Cardiac septum (tissue), 1 donor: Measurements from ENCODE around the gene AATF. TPM values are rescaled to one million over a fixed set of nuclear protein-coding genes. Genes with fewer than 3 reads are reported as not detected.

Experiments
- DNase-seq: peaks from one replicate; pipeline ENCODE4 v3.0.0-alpha.2; 2020; ENCODE audit warnings: low spot score
- intact Hi-C: fragments of 100-400 bp; cut with DNase I; formaldehyde crosslinking; loops from one replicate; pipeline ENCODE4 v1.14.0; 2022
- total RNA-seq: library from RNA; stranded (reverse); fragmentation: NEBNext Ultra II Directional; extraction: Animal tissue kit (Norgen Biotek cat#: 25700); gene quantifications from one replicate; pipeline ENCODE4 v1.2.1, GENCODE V29; 2021
- donor health status: DM: no; HTN: no; CAD: no.

AATF gene
- total RNA-seq, 1 donor from 2014 or later: 32.7 TPM

GRCh38 chr17:36939802-36940312, 8.9 kb upstream of the AATF start:
- DNase-seq: no peak
- intact Hi-C loops: no loop called here

- no peak for DNase-seq
- intact Hi-C loops: no loop called here
Measured at GRCh38 chr17:36940313-36941264, 8.2 kb upstream of the AATF start.

- no peak for DNase-seq
- intact Hi-C loops: no loop called here
Measured at GRCh38 chr17:36941265-36942010, 7.3 kb upstream of the AATF start.

- intact Hi-C loops: no loop called here
- DNase-seq: no peak
Measured at GRCh38 chr17:36942019-36942599, 6.6 kb upstream of the AATF start.

GRCh38 chr17:36942631-36943125, 6.1 kb upstream of the AATF start:
- intact Hi-C loops: no loop called here
- DNase-seq: no peak

- no peak for DNase-seq
- intact Hi-C loops: no loop called here
Measured at GRCh38 chr17:36943250-36944191, 5.2 kb upstream of the AATF start.

- no peak for DNase-seq
- intact Hi-C loops: no loop called here
Measured at GRCh38 chr17:36944553-36944952, 4.2 kb upstream of the AATF start.

GRCh38 chr17:36945140-36945539, 3.6 kb upstream of the AATF start:
- no peak for DNase-seq
- intact Hi-C loops: loop anchor here (5.0 kb wide), 1 partner anchor 343 kb away; the partner anchor contains the start of gene MRM1

GRCh38 chr17:36945959-36946725, 2.6 kb upstream of the AATF start:
- intact Hi-C loops: loop anchor here (5.0 kb wide), 1 partner anchor 344 kb away; the partner anchor contains the start of gene MRM1
- no peak for DNase-seq

- DNase-seq: no peak
- intact Hi-C loops: loop anchor here (5.0 kb wide), 1 partner anchor 344 kb away; the partner anchor contains the start of gene MRM1
Measured at GRCh38 chr17:36946726-36947091, 2.0 kb upstream of the AATF start.

GRCh38 chr17:36947922-36948716, 635 bp upstream of the AATF start:
- intact Hi-C loops: loop anchor here (5.0 kb wide), 1 partner anchor 346 kb away; the partner anchor contains the start of gene MRM1
- DNase-seq: no peak

- intact Hi-C loops: loop anchor here (5.0 kb wide), 1 partner anchor 347 kb away; the partner anchor contains the start of gene MRM1
- DNase-seq: no peak
Measured at GRCh38 chr17:36949461-36949927, 740 bp downstream of the AATF start.

GRCh38 chr17:36950027-36950426, 1.3 kb downstream of the AATF start:
- DNase-seq: no peak
- intact Hi-C loops: no loop called here

- intact Hi-C loops: no loop called here
- no peak for DNase-seq
Measured at GRCh38 chr17:36951084-36951789, 2.5 kb downstream of the AATF start.

- no peak for DNase-seq
- intact Hi-C loops: no loop called here
Measured at GRCh38 chr17:36971508-36971907, 22.8 kb downstream of the AATF start.

- DNase-seq: no peak
- intact Hi-C loops: no loop called here
Measured at GRCh38 chr17:36972186-36972700, 23.5 kb downstream of the AATF start.
